ENCODE measurements around the gene OR7G3.

OR7G3 gene

GRCh38 chr19:9126900-9127405 is at the start of gene OR7G3:
Gene OR7G3 (minus strand): TSS chr19:9126950. CDS start chr19:9126950, 0 bp downstream.
- no peak for DNase-seq (ENCODE audit: low read depth in 1 of 2, low spot score in 1 of 2)

- DNase-seq (ENCODE audit: low read depth in 1 of 2, low spot score in 1 of 2): no peak
Measured at GRCh38 chr19:9175326-9175725, 48.6 kb upstream of the OR7G3 start.

- no peak for DNase-seq (ENCODE audit: low read depth in 1 of 2, low spot score in 1 of 2)
Measured at GRCh38 chr19:9171393-9171991, 44.7 kb upstream of the OR7G3 start.

GRCh38 chr19:9166846-9167245 is 40.1 kb upstream of the OR7G3 start:
- no peak for DNase-seq (ENCODE audit: low read depth in 1 of 2, low spot score in 1 of 2)

- DNase-seq (ENCODE audit: low read depth in 1 of 2, low spot score in 1 of 2): no peak
Measured at GRCh38 chr19:9165261-9165660, 38.5 kb upstream of the OR7G3 start.

- no peak for DNase-seq (ENCODE audit: low read depth in 1 of 2, low spot score in 1 of 2)
Measured at GRCh38 chr19:9161427-9161826, 34.7 kb upstream of the OR7G3 start.

- DNase-seq (ENCODE audit: low read depth in 1 of 2, low spot score in 1 of 2): no peak
Measured at GRCh38 chr19:9159891-9160290, 33.1 kb upstream of the OR7G3 start.

GRCh38 chr19:9156304-9156703 is 29.6 kb upstream of the OR7G3 start:
- DNase-seq (ENCODE audit: low read depth in 1 of 2, low spot score in 1 of 2): no peak

- no peak for DNase-seq (ENCODE audit: low read depth in 1 of 2, low spot score in 1 of 2)
Measured at GRCh38 chr19:9155591-9155990, 28.8 kb upstream of the OR7G3 start.

GRCh38 chr19:9151367-9151766 is 24.6 kb upstream of the OR7G3 start:
- DNase-seq (ENCODE audit: low read depth in 1 of 2, low spot score in 1 of 2): no peak

- DNase-seq (ENCODE audit: low read depth in 1 of 2, low spot score in 1 of 2): no peak
Measured at GRCh38 chr19:9150650-9151049, 23.9 kb upstream of the OR7G3 start.

GRCh38 chr19:9149997-9150396 is 23.2 kb upstream of the OR7G3 start:
- DNase-seq (ENCODE audit: low read depth in 1 of 2, low spot score in 1 of 2): no peak

GRCh38 chr19:9148697-9149096 is 21.9 kb upstream of the OR7G3 start:
- DNase-seq (ENCODE audit: low read depth in 1 of 2, low spot score in 1 of 2): no peak

- DNase-seq (ENCODE audit: low read depth in 1 of 2, low spot score in 1 of 2): no peak
Measured at GRCh38 chr19:9146882-9147281, 20.1 kb upstream of the OR7G3 start.

- no peak for DNase-seq (ENCODE audit: low read depth in 1 of 2, low spot score in 1 of 2)
Measured at GRCh38 chr19:9144920-9145319, 18.2 kb upstream of the OR7G3 start.

- peak; percentile 72 to 78 for DNase-seq (ENCODE audit: low read depth in 1 of 2, low spot score in 1 of 2)
Measured at GRCh38 chr19:9140159-9140874, 13.6 kb upstream of the OR7G3 start, which contains the start of gene ZNF317. Gene ZNF317 (plus strand): TSS chr19:9140397. CDS start chr19:9156017, 15,620 bp downstream.

- DNase-seq (ENCODE audit: low read depth in 1 of 2, low spot score in 1 of 2): no peak
Measured at GRCh38 chr19:9139609-9140158, 12.9 kb upstream of the OR7G3 start.

- DNase-seq (ENCODE audit: low read depth in 1 of 2, low spot score in 1 of 2): no peak
Measured at GRCh38 chr19:9132422-9132821, 5.7 kb upstream of the OR7G3 start.

GRCh38 chr19:9130965-9131364 is 4.2 kb upstream of the OR7G3 start:
- no peak for DNase-seq (ENCODE audit: low read depth in 1 of 2, low spot score in 1 of 2)

- DNase-seq (ENCODE audit: low read depth in 1 of 2, low spot score in 1 of 2): no peak
Measured at GRCh38 chr19:9128171-9128570, 1.4 kb upstream of the OR7G3 start.

- DNase-seq (ENCODE audit: low read depth in 1 of 2, low spot score in 1 of 2): no peak
Measured at GRCh38 chr19:9116547-9116946, 10.2 kb downstream of the OR7G3 start.

GRCh38 chr19:9115307-9115813 is 11.4 kb downstream of the OR7G3 start, which contains the start of gene OR7G1:
Gene OR7G1 (minus strand): TSS chr19:9115763. CDS start chr19:9115763, 0 bp downstream.
- no peak for DNase-seq (ENCODE audit: low read depth in 1 of 2, low spot score in 1 of 2)
